Activated CD4-positive, alpha-beta T cell treated with anti-CD3 and anti-CD28 coated beads, Interleukin-2, Interleukin-6, amounts not matched to agents 100 ng/mL and 50 ng/mL, durations not matched to agents 16 hours and 8 hours (primary cell): Measurements from ENCODE around the gene FAT4.
A peak's percentile ranks its signal among the peaks of the same experiment; 100 is the strongest.

Source experiments
- DNase-seq: peaks from one replicate; pipeline ENCODE4 v3.0.0-alpha.2; 2020

Gene FAT4

GRCh38 chr4:125314676-125315575 lies at the start of gene FAT4:
Gene FAT4, plus strand, starts transcription at chr4:125314955. Its CDS starts 1,457 bp downstream, at chr4:125316412.
- peak; percentile 68 for DNase-seq

GRCh38 chr4:125265846-125266245 lies 48.9 kb upstream of the FAT4 start:
- DNase-seq, result no peak

GRCh38 chr4:125266901-125267604 lies 47.7 kb upstream of the FAT4 start:
- DNase-seq, result no peak

- no peak for DNase-seq
These were observed 47.1 kb upstream of the FAT4 start for GRCh38 chr4:125267630-125268029.

- no peak for DNase-seq
These were observed 46.5 kb upstream of the FAT4 start for GRCh38 chr4:125268068-125268755.

- DNase-seq, result no peak
These were observed 37.9 kb upstream of the FAT4 start for GRCh38 chr4:125276811-125277210.

GRCh38 chr4:125277790-125278189 lies 37.0 kb upstream of the FAT4 start:
- DNase-seq, result no peak

GRCh38 chr4:125280892-125281403 lies 33.8 kb upstream of the FAT4 start:
- no peak for DNase-seq

GRCh38 chr4:125283707-125284279 lies 31.0 kb upstream of the FAT4 start:
- DNase-seq, result peak; percentile 16

GRCh38 chr4:125297116-125297515 lies 17.6 kb upstream of the FAT4 start:
- no peak for DNase-seq

- no peak for DNase-seq
These were observed 11.7 kb upstream of the FAT4 start for GRCh38 chr4:125303058-125303457.

- no peak for DNase-seq
These were observed 10.9 kb upstream of the FAT4 start for GRCh38 chr4:125303821-125304220.

- no peak for DNase-seq
These were observed 8.6 kb upstream of the FAT4 start for GRCh38 chr4:125306112-125306511.

GRCh38 chr4:125306533-125306932 lies 8.2 kb upstream of the FAT4 start:
- DNase-seq, result no peak

GRCh38 chr4:125311503-125311902 lies 3.3 kb upstream of the FAT4 start:
- DNase-seq, result no peak

- peak; percentile 67 for DNase-seq
These were observed 1.3 kb upstream of the FAT4 start for GRCh38 chr4:125313497-125313896.

- no peak for DNase-seq
These were observed 627 bp upstream of the FAT4 start for GRCh38 chr4:125313989-125314667.

GRCh38 chr4:125315576-125316400 lies 1.0 kb downstream of the FAT4 start:
- DNase-seq, result peak; percentile 17

- DNase-seq, result no peak
These were observed 1.6 kb downstream of the FAT4 start for GRCh38 chr4:125316401-125316790.

GRCh38 chr4:125316791-125317524 lies 2.2 kb downstream of the FAT4 start:
- no peak for DNase-seq

- DNase-seq, result peak; percentile 11
These were observed 2.7 kb downstream of the FAT4 start for GRCh38 chr4:125317525-125317877.
